Left lung (tissue), 10 donors: ENCODE results near the gene TRAF1. TPM values are rescaled to one million over a fixed set of nuclear protein-coding genes. Genes with fewer than 3 reads are reported as not detected.

ENCODE experiments used
- ATAC-seq: fragments of 200-7000 bp; cut with Tn5 transposase; one replicate; pipeline ENCODE4 v1.9.1; 2020; ENCODE audit warnings: moderate library complexity
- DNase-seq, 4 donors: peaks; one replicate each; pipeline ENCODE4 v3.0.0-alpha.2; 2013 to 2020
- H3K27ac ChIP-seq, 2 donors: fragments of 200-600 bp; sonication (generic) in 1 of 2; one replicate each; pipeline versions ENCODE4 v1.5.0 to v1.8.0; 2020 to 2021
- H3K27me3 ChIP-seq, 2 donors: fragments of 200-600 bp; sonication (generic) in 1 of 2; one replicate each; pipeline versions ENCODE4 v1.5.0 to v1.8.0; 2020 to 2021
- H3K36me3 ChIP-seq, 2 donors: fragments of 200-600 bp; sonication (generic) in 1 of 2; one replicate each; pipeline versions ENCODE4 v1.5.0 to v1.8.0; 2020 to 2021
- H3K4me1 ChIP-seq, 2 donors: fragments of 200-600 bp; one replicate each; pipeline ENCODE4 v1.8.0; 2021
- H3K4me3 ChIP-seq, 2 donors: fragments of 200-600 bp; sonication (generic) in 1 of 2; one replicate each; pipeline versions ENCODE4 v1.5.0 to v1.8.0; 2020 to 2021; ENCODE audit warnings: mild to moderate bottlenecking in 1 of 2
- H3K9me3 ChIP-seq, 2 donors: fragments of 200-600 bp; sonication (generic) in 1 of 2; one replicate each; pipeline versions ENCODE4 v1.5.0 to v1.8.0; 2020 to 2021
- CTCF ChIP-seq, 2 donors: fragments of 200-600 bp; sonication (generic) in 1 of 2; IDR thresholded peaks; one replicate each; pipeline versions ENCODE4 v1.5.0 to v1.8.0; 2021; ENCODE audit warnings: antibody characterized with exemption in 2 of 2
- intact Hi-C, 2 donors: fragments of 100-400 bp; cut with DNase I; formaldehyde crosslinking; loops; one replicate each; pipeline versions ENCODE4 v1.11.2 to v1.14.2; 2022
- polyA plus RNA-seq, 6 donors: library from polyadenylated mRNA; unstranded; fragments of 120-200 nt; gene quantifications; one replicate each; pipeline ENCODE4 v1.2.1, GENCODE V29; 2013; ENCODE audit not compliant: insufficient read length in 6 of 6
- total RNA-seq, 2 donors: library from RNA; stranded (reverse); fragmentation: NEBNext Ultra II Directional; extraction: Animal tissue kit (Norgen Biotek cat#: 25700); gene quantifications; one replicate each; pipeline ENCODE4 v1.2.1, GENCODE V29; 2021
- donor health status: DM: no; HTN: yes; CAD: no.
- donor health status: DM: no; HTN: no; CAD: no.

Gene TRAF1
- total and polyA plus RNA-seq, 8 donors, result 4.4 to 10.8 (median 8.5) TPM

- Histone ChIP-seq H3K27me3 (peaks cover 0 to under 1% of the 10 kb centered on the region in 2 donors), H3K27ac (no peak overlapping the region), H3K36me3 (no peaks in the 10 kb centered on the region), H3K9me3 (no peaks in the 10 kb centered on the region), H3K4me3 (no peak overlapping the region), H3K4me1 (peaks cover 19 to 25% of the 10 kb centered on the region in 2 donors)
- TF ChIP-seq CTCF (IDR thresholded peaks at IDR 0.05), result no peak
- intact Hi-C loops, result no loop called here
- DNase-seq, result no peak
- no peak for ATAC-seq
Measured at GRCh38 chr9:120889606-120890271, 36.9 kb downstream of the TRAF1 start.

- DNase-seq (no peak), ATAC-seq (no peak)
- intact Hi-C loops, result no loop called here
- H3K9me3 ChIP-seq, result no peaks in the 10 kb centered on the region
- no peak overlapping the region for H3K4me3 ChIP-seq
- no peak for TF ChIP-seq CTCF (IDR thresholded peaks at IDR 0.05)
- H3K4me1 ChIP-seq, result peaks cover 14 to 20% of the 10 kb centered on the region in 2 donors
- no peak overlapping the region for H3K27ac ChIP-seq
- H3K27me3 ChIP-seq, result no peaks in the 10 kb centered on the region
- H3K36me3 ChIP-seq, result no peaks in the 10 kb centered on the region
Measured at GRCh38 chr9:120888626-120889025, 38.0 kb downstream of the TRAF1 start.

GRCh38 chr9:120886490-120886967 lies 40.1 kb downstream of the TRAF1 start:
- H3K36me3 ChIP-seq, result no peaks in the 10 kb centered on the region
- ATAC-seq (peak; percentile 10), DNase-seq (no peak)
- H3K27me3 ChIP-seq, result no peaks in the 10 kb centered on the region
- no peak overlapping the region for H3K4me3 ChIP-seq
- intact Hi-C loops, result no loop called here
- H3K4me1 ChIP-seq, result peaks cover 8 to 12% of the 10 kb centered on the region in 2 donors
- TF ChIP-seq CTCF (IDR thresholded peaks at IDR 0.05), result no peak
- no peaks in the 10 kb centered on the region for H3K9me3 ChIP-seq
- H3K27ac ChIP-seq, result no peak overlapping the region

GRCh38 chr9:120885958-120886357 lies 40.6 kb downstream of the TRAF1 start:
- H3K27me3 ChIP-seq, result no peaks in the 10 kb centered on the region
- intact Hi-C loops, result no loop called here
- no peak overlapping the region for H3K27ac ChIP-seq
- no peak overlapping the region for H3K4me3 ChIP-seq
- H3K9me3 ChIP-seq, result no peaks in the 10 kb centered on the region
- no peaks in the 10 kb centered on the region for H3K36me3 ChIP-seq
- DNase-seq, result peak in 1 of 4 donors; percentile 84
- TF ChIP-seq CTCF (IDR thresholded peaks at IDR 0.05), result no peak
- ATAC-seq, result peak; percentile 45
- peaks cover 8 to 12% of the 10 kb centered on the region in 2 donors for H3K4me1 ChIP-seq

- DNase-seq (no peak), ATAC-seq (peak; percentile 75)
- peaks cover 8 to 12% of the 10 kb centered on the region in 2 donors for H3K4me1 ChIP-seq
- no peak for TF ChIP-seq CTCF (IDR thresholded peaks at IDR 0.05)
- no peak overlapping the region for H3K27ac ChIP-seq
- no peaks in the 10 kb centered on the region for H3K9me3 ChIP-seq
- intact Hi-C loops, result no loop called here
- no peaks in the 10 kb centered on the region for H3K36me3 ChIP-seq
- H3K4me3 ChIP-seq, result no peak overlapping the region
- H3K27me3 ChIP-seq, result no peaks in the 10 kb centered on the region
Measured at GRCh38 chr9:120885457-120885856, 41.1 kb downstream of the TRAF1 start.
